ENCODE data around the gene CSAG3. TPM values are rescaled to one million over a fixed set of nuclear protein-coding genes. Genes with fewer than 3 reads are reported as not detected.
"Not testable (repeated sequence)": the region's sequence is repeated elsewhere in the genome, so short reads cannot be mapped to it uniquely, and the experiment has no call there.

The CSAG3 gene
- under 1 TPM in 1 of 12 donors, not detected in 11; 0.80 TPM for polyA plus RNA-seq (ENCODE audit: insufficient read length in 12 of 12)
- long read RNA-seq, donor 1 = 0 reads
- long read RNA-seq, donor 2 = 0 reads
- long read RNA-seq, donor 3 = 0 reads
- long read RNA-seq, donor 4 = 0 reads
- long read RNA-seq, donor 5 = 0 reads
- long read RNA-seq, donor 6 = 0 reads
- long read RNA-seq, donor 7 = 0 reads
- long read RNA-seq, donor 8 = 0 reads
- long read RNA-seq, donor 9 = 0 reads
- long read RNA-seq, donor 10 = 0 reads
- long read RNA-seq, donor 11 = 0 reads

DNA sequence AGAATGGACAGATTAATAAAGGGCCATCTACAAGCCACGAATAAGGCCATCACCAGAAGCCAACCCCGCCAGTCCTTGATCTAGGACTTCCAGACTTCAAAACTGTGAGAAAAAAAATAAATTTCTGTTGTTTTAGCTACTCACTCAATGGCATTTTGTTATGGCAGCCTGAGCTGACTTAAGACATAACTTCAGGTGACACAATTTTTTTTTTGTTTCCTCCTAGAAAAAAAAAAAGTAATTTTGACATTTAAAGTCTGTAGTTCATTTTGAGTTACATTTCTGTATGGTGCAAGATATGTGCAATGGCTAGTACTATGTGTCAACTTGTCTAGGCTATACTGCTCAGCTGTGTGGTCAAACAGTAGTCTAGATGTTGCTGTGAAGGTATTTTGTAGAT is at the start of gene CSAG3:
Gene CSAG3, plus strand, starts transcription at position 301 of the 400 bp plus-strand sequence.
- DNase-seq = not testable (repeated sequence)

DNA sequence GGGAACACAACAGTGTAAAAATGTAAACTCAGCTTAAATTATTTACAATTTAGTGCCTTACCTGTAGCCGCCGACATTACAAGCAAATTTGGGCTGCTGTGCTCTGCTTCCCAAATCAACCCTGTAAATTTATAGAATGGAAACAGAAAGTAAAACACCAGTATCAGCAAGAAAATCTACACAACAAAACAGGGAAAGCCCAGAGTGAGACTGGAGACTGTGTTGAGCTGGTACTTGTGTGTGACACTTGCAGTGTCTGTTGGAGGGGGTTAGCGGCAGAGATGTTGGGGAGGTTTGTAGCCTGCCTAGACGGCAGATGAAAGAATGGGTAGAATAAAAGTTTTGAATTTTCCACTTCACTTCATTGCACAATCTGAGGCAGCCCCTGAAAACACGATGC is 45.8 kb upstream of the CSAG3 start:
- DNase-seq = not testable (repeated sequence)

DNA sequence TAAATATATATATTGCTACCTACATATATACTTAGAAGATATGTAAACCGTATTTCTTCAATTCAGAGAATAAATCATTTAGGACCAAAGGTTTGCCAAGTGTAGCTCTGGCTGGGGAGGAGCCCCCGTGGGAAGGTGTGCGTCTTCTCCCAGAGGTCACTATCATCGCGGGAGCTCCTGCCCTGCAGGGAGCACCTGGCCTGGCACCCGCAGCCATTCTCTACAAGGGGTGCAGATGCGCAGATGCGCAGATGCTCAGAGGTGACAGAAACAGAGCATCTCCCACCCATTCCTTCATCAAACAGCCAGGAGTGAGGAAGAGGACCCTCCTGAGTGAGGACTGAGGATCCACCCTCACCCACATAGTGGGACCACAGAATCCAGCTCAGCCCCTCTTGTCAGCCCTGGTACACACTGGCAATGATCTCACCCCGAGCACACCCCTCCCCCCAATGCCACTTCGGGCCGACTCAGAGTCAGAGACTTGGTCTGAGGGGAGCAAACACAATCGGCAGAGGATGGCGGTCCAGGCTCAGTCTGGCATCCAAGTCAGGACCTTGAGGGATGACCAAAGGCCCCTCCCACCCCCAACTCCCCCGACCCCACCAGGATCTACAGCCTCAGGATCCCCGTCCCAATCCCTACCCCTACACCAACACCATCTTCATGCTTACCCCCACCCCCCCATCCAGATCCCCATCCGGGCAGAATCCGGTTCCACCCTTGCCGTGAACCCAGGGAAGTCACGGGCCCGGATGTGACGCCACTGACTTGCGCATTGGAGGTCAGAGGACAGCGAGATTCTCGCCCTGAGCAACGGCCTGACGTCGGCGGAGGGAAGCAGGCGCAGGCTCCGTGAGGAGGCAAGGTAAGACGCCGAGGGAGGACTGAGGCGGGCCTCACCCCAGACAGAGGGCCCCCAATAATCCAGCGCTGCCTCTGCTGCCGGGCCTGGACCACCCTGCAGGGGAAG is 44.9 kb upstream of the CSAG3 start, which contains the start of gene MAGEA2B:
Gene MAGEA2B, plus strand, starts transcription at position 814 of the 973 bp plus-strand sequence. CDS start 2,479 bp downstream, outside the sequence.
- not testable (repeated sequence) for DNase-seq

DNA sequence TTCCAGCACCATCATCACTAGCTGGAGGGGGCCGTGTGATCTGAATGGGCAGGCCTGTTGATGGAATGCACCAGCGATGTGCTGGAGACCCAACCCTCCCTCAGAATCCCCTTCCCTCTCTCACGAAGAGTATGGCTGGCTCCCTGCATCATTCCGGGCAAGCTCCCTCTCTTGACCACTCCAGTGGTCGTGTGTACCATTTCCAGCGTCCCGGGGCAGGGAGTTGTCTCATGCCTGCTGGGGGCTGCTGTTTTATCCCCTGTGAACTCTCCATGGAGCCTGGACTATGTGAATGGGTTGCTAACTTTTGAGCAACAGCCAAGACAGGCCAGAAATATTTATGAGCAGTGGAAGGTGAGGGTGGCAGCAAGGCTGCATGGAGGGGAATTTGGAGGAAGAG is 33.6 kb upstream of the CSAG3 start:
- no peak for DNase-seq

DNA sequence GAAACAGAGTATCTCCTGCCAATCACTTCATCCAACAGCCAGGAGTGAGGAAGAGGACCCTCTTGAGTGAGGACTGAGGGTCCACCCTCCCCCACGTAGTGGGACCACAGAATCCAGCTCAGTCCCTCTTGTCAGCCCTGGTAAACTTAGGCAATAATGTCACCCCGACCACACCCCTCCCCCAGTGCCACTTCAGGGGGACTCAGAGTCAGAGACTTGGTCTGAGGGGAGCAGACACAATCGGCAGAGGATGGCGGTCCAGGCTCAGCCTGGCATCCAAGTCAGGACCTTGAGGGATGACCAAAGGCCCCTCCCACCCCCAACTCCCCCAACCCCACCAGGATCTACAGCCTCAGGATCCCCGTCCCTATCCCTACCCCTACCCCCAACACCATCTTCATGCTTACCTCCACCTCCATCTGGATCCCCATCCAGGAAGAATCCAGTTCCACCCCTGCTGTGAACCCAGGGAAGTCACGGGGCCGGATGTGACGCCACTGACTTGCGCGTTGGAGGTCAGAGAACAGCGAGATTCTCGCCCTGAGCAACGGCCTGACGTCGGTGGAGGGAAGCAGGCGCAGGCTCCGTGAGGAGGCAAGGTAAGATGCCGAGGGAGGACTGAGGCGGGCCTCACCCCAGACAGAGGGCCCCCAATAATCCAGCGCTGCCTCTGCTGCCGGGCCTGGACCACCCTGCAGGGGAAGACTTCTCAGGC is 25.6 kb upstream of the CSAG3 start, which contains the start of the genes CSAG1 and MAGEA12:
Gene CSAG1, minus strand, starts transcription at position 461 of the 715 bp plus-strand sequence. CDS start 1,261 bp downstream, outside the sequence.
Gene MAGEA12, plus strand, starts transcription at position 497 of the 715 bp plus-strand sequence. CDS start 2,405 bp downstream, outside the sequence.
- no peak for DNase-seq

DNA sequence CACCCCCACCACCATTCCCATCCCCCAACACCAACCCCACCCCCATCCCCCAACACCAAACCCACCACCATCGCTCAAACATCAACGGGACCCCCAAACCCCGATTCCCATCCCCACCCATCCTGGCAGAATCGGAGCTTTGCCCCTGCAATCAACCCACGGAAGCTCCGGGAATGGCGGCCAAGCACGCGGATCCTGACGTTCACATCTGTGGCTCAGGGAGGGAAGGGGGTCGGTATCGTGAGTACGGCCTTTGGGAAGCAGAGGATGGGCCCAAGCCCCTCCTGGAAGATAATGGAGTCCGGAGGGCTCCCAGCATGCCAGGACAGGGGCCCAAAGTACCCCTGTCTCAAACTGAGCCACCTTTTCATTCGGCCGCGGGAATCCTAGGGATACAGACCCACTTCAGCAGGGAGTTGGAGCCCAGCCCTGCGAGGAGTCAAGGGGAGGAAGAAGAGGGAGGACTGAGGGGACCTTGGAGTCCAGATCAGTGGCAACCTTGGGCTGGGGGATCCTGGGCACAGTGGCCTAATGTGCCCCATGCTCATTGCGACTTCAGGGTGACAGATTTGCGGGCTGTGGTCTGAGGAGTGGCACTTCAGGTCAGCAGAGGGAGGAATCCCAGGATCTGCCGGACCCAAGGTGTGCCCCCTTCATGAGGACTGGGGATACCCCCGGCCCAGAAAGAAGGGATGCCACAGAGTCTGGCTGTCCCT is 24.7 kb upstream of the CSAG3 start:
- not testable (repeated sequence) for DNase-seq

DNA sequence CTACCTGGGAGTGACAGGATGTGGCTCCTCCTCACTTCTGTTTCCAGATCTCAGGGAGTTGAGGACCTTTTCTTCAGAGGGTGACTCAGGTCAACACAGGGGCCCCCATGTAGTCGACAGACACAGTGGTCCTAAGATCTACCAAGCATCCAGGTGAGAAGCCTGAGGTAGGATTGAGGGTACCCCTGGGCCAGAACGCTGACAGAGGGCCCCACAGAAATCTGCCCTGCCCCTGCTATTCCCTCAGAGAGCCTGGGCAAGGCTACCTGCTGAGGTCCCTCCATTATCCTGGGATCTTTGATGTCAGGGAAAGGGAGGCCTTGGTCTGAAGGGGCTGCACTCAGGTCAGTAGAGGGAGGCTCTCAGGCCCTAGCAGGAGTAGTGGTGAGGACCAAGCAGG is 23.9 kb upstream of the CSAG3 start:
- no peak for DNase-seq

DNA sequence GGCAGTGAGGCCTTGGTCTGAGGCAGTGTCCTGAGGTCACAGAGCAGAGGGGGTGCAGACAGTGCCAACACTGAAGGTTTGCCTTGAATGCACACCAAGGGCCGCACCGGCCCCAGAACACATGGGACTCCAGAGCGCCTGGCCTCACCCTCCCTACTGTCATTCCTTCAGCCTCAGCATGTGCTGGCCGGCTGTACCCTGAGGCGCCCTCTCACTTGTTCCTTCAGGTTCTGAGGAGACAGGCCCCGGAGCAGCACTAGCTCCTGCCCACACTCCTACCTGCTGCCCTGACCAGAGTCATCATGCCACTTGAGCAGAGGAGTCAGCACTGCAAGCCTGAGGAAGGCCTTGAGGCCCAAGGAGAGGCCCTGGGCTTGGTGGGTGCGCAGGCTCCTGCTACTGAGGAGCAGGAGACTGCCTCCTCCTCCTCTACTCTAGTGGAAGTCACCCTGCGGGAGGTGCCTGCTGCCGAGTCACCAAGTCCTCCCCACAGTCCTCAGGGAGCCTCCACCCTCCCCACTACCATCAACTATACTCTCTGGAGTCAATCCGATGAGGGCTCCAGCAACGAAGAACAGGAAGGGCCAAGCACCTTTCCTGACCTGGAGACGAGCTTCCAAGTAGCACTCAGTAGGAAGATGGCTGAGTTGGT is 23.0 kb upstream of the CSAG3 start:
- DNase-seq = no peak

DNA sequence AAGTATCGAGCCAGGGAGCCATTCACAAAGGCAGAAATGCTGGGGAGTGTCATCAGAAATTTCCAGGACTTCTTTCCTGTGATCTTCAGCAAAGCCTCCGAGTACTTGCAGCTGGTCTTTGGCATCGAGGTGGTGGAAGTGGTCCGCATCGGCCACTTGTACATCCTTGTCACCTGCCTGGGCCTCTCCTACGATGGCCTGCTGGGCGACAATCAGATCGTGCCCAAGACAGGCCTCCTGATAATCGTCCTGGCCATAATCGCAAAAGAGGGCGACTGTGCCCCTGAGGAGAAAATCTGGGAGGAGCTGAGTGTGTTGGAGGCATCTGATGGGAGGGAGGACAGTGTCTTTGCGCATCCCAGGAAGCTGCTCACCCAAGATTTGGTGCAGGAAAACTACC is 22.5 kb upstream of the CSAG3 start:
- DNase-seq = not testable (repeated sequence)

DNA sequence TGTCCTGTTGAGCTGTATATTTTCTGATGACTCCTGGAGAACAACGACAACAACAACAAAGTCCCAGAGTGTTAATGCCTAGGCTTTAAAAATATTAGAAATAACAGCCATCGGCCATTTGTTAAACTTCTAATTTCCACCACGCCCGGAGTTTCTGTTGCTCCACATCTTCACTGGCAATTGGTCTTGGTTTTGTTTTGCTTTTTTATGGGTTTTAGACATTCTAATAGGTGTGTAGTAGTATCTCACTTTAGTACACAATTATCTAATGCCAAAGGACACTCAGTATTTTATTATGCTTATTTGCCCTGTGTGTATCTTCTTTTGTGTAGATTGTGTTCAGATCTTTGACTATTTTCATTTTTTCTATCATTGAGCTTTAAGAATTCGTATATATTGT is 20.5 kb upstream of the CSAG3 start:
- no peak for DNase-seq

DNA sequence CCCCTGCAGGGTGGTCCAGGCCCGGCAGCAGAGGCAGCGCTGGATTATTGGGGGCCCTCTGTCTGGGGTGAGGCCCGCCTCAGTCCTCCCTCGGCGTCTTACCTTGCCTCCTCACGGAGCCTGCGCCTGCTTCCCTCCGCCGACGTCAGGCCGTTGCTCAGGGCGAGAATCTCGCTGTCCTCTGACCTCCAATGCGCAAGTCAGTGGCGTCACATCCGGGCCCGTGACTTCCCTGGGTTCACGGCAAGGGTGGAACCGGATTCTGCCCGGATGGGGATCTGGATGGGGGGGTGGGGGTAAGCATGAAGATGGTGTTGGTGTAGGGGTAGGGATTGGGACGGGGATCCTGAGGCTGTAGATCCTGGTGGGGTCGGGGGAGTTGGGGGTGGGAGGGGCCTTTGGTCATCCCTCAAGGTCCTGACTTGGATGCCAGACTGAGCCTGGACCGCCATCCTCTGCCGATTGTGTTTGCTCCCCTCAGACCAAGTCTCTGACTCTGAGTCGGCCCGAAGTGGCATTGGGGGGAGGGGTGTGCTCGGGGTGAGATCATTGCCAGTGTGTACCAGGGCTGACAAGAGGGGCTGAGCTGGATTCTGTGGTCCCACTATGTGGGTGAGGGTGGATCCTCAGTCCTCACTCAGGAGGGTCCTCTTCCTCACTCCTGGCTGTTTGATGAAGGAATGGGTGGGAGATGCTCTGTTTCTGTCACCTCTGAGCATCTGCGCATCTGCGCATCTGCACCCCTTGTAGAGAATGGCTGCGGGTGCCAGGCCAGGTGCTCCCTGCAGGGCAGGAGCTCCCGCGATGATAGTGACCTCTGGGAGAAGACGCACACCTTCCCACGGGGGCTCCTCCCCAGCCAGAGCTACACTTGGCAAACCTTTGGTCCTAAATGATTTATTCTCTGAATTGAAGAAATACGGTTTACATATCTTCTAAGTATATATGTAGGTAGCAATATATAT is 5.0 kb upstream of the CSAG3 start, which contains the start of gene MAGEA2:
Gene MAGEA2, minus strand, starts transcription at position 157 of the 965 bp plus-strand sequence. CDS start 2,479 bp downstream, outside the sequence.
- not testable (repeated sequence) for DNase-seq

DNA sequence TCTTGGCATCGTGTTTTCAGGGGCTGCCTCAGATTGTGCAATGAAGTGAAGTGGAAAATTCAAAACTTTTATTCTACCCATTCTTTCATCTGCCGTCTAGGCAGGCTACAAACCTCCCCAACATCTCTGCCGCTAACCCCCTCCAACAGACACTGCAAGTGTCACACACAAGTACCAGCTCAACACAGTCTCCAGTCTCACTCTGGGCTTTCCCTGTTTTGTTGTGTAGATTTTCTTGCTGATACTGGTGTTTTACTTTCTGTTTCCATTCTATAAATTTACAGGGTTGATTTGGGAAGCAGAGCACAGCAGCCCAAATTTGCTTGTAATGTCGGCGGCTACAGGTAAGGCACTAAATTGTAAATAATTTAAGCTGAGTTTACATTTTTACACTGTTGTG is 4.1 kb upstream of the CSAG3 start:
- not testable (repeated sequence) for DNase-seq

DNA sequence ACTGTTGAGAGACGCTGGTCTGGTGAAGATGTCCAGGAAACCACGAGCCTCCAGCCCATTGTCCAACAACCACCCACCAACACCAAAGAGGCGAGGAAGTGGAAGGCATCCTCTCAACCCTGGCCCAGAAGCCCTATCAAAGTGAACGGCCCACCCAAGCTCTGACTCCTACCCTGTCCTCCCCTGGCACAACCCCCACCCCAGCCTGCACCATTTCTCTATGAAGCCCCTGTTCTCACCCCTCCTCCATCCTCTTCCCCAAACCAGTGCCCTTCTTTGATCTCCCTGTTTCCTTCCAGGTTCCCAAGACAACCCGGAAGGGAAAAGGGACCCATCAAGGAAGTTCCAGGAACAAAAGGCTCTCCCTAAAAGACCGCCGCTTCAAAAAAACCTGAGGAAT is 526 bp downstream of the CSAG3 start:
- DNase-seq = not testable (repeated sequence)

DNA sequence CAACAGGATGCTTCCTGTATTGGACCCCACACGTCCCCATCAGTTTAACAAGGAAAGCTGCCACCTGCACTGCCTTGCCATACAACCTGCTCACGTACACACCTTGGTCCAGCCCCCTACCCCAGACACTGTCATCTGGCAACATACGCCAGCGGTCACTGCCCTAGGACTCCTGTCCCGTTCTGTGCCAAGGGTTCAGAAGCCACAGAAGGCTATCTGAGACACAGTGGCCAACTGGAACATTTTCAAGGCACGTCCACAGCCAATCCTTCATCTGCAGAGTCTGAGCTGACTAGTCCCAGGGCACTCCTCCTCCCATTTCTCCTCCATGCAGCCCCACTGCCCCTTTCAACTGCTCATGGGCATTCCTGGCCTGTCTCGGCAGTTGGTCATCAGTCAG is 2.6 kb downstream of the CSAG3 start:
- DNase-seq = not testable (repeated sequence)

DNA sequence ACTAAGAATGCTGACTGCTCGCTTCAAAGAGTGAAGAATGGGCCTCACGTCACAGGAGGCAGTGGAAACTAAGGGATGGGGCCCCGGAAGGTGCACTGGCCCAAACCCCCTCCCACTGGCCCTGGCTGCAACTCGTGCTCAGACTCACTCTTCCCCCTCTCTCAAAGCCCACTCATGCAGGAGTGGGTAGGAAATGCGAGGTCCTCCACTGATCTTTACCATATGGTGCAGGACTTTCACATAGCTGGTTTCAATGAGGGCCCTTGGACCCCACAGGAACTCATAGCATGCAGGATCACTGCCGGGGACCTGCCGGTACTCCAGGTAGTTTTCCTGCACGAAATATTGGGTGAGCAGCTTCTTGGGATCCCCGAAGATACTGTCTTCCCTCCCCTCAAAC is 7.5 kb downstream of the CSAG3 start:
- DNase-seq = not testable (repeated sequence)

DNA sequence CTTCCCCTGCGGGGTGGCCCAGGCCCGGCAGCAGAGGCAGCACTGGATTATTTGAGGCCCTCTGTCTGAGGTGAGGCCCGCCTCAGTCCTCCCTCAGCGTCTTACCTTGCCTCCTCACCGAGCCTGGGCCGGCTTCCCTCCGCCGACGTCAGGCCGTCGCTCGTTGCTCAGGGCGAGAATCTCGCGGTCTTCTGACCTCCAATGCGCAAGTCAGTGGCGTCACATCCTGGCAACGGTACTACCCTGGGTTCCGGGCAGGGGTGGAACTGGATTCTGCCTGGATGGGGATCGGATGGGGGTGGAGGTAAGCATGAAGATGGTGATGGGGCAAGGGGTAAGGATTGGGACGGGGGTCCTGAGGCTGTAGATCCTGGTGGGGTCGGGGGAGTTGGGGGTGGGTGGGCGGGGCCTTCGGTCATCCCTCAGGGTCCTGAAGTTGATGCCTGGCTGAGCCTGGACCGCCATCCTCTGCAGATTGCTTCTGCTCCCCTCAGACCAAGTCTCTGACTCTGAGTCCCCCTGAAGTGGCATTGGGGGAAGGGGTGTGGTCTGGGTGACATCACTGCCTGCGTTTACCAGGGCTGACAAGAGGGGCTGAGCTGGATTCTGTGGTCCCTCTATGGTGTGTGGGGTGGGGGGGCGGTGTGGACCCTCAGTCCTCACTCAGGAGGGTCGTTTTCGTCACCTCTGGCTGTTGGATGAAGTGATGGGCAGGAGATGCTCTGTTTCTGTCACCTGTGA is 10.7 kb downstream of the CSAG3 start, which contains the start of gene MAGEA6:
Gene MAGEA6, minus strand, starts transcription at position 141 of the 741 bp plus-strand sequence. CDS start 2,039 bp downstream, outside the sequence.
- not testable (repeated sequence) for DNase-seq

DNA sequence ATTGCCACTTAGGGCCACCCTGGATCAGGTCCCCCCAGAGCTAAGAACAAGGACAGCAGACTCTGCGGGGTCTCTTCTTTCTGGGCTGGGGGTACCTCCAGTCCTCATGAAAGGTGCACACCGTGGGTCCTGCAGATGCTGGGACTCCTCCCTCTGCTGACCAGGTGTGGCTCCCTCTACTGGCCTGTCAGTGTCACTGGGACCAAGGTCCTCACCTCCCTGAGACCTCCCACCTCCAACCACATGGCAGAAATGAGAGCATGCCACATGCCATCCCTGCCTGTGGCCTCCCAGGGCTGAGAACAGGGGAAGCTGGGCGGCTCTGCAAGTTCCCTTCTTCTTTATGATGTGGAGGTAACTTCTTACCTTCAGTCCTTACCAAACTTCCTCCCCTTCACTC is 28.0 kb downstream of the CSAG3 start:
- not testable (repeated sequence) for DNase-seq

DNA sequence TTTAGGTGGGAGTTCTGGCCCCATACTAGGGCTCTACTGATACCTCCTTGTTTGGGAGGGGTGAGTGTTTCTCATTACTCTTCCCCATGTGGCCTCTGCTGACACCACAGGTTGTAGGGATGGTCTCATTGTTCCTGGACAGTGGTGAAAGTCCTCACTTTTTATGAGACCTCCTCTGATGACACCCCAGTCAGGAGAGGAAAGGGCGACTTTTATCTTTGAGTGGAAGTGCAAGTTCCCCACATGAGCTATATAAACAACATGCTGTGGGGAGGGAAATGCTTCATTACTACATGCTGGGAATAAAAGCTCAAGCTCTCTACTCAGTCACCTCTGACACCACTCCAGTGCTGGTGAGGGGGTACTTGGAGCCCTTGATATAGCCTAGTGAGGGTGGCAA is 39.9 kb downstream of the CSAG3 start:
- no peak for DNase-seq
